Adrenal gland (tissue), 5 donors: ENCODE measurements around the gene OR2C3.

Experiments
- CTCF ChIP-seq, 6 experiments: fragments of 450-650 bp in 4 of 6; fragments of 200-600 bp in 2 of 6; sonication (generic) in 1 of 6; IDR thresholded peaks; 1 replicate in 5 of 6; 2 replicates in 1 of 6; pipeline versions ENCODE4 v1.5.1 to v1.8.0; 2016 to 2021; ENCODE audit warnings: antibody characterized with exemption in 6 of 6, mild to moderate bottlenecking in 2 of 6, moderate library complexity in 1 of 6
- POLR2A ChIP-seq, 2 donors: fragments of 450-650 bp; IDR thresholded peaks; one replicate each; pipeline ENCODE4 v1.6.1; 2017; ENCODE audit warnings: antibody characterized with exemption in 2 of 2, mild to moderate bottlenecking in 2 of 2, moderate library complexity in 1 of 2
- donor health status: DM: no; HTN: no; CAD: no.

GRCh38 chr1:247542811-247543210 lies 6.6 kb upstream of the OR2C3 start:
- TF ChIP-seq CTCF (IDR thresholded peaks at IDR 0.05) (no peak), POLR2A (IDR thresholded peaks at IDR 0.05) (no peak)
